Panc1 (cell line): ENCODE measurements around the gene SOX5. TPM values are rescaled to one million over a fixed set of nuclear protein-coding genes. Genes with fewer than 3 reads are reported as not detected.

Experiments
- ATAC-seq: fragments of 200-7000 bp; cut with Tn5 transposase; 2 replicates; pipeline ENCODE4 v1.9.1; 2020; ENCODE audit warnings: mild to moderate bottlenecking, moderate library complexity
- BruUV-seq: library from RNA; stranded (reverse); fragments of 400-500 nt; replicated peaks from 2 replicates; lab custom pipeline; 2021; lab: Mats Ljungman, UMichigan
- CTCF ChIA-PET: fragments of 300-600 bp; sonication (Branson Sonifier 250); formaldehyde crosslinking; loops from one replicate; lab custom pipeline; 2022; ENCODE audit warnings: antibody characterized with exemption; lab: Charles Lee
- POLR2A ChIA-PET: fragments of 300-600 bp; sonication (Branson Sonifier 250); formaldehyde crosslinking; loops from one replicate; lab custom pipeline; 2022; ENCODE audit warnings: antibody characterized with exemption; lab: Charles Lee
- DNase-seq: peaks from one replicate; pipeline ENCODE4 v3.0.0-alpha.2; 2010; ENCODE audit warnings: low read depth, low spot score
- H3K27ac ChIP-seq: 2 replicates; pipeline ENCODE4 v1.5.1; 2011; ENCODE audit warnings: mild to moderate bottlenecking, low read length, inconsistent platforms
- H3K27me3 ChIP-seq: fragments of 200-500 bp; sonication (Bioruptor generic); 2 replicates; pipeline ENCODE4 v1.6.0; 2014; ENCODE audit warnings: low read length, inconsistent platforms; ENCODE audit not compliant: control insufficient read depth, insufficient read depth
- H3K36me3 ChIP-seq: fragments of 200-500 bp; sonication (Bioruptor generic); 2 replicates; pipeline ENCODE4 v1.5.1; 2014; ENCODE audit warnings: inconsistent platforms, mild to moderate bottlenecking, low read length, moderate library complexity; ENCODE audit not compliant: control insufficient read depth, insufficient read depth
- H3K4me1 ChIP-seq: 2 replicates; pipeline ENCODE4 v1.5.1; 2011; ENCODE audit warnings: inconsistent platforms, mild to moderate bottlenecking, low read length, moderate library complexity; ENCODE audit not compliant: control insufficient read depth, insufficient read depth
- H3K4me3 ChIP-seq, 2 experiments: 2 replicates each; pipeline ENCODE4 v1.5.1; 2011 to 2012; ENCODE audit warnings: low read depth in 2 of 2, low read length in 2 of 2, mild to moderate bottlenecking in 2 of 2, inconsistent platforms in 1 of 2, moderate library complexity in 1 of 2
- H3K9me3 ChIP-seq: fragments of 200-500 bp; sonication (Bioruptor generic); 2 replicates; pipeline ENCODE4 v1.5.1; 2014; ENCODE audit warnings: low read depth, mild to moderate bottlenecking, inconsistent platforms, low read length, moderate library complexity; ENCODE audit not compliant: control insufficient read depth, insufficient read depth
- CTCF ChIP-seq: fragments of 450-650 bp; IDR thresholded peaks from 2 replicates; pipeline ENCODE4 v1.5.1; 2017; ENCODE audit warnings: mild to moderate bottlenecking
- POLR2AphosphoS5 ChIP-seq: IDR thresholded peaks from 2 replicates; pipeline ENCODE4 v1.6.1; 2012; ENCODE audit warnings: mild to moderate bottlenecking, low read depth, low read length, moderate library complexity
- SIN3A ChIP-seq: IDR thresholded peaks from 2 replicates; pipeline ENCODE4 v1.6.1; 2012; ENCODE audit warnings: low read depth, mild to moderate bottlenecking, low read length, moderate library complexity, borderline replicate concordance; ENCODE audit not compliant: insufficient read depth
- TCF7L2 ChIP-seq: IDR thresholded peaks from 2 replicates; pipeline ENCODE4 v1.6.1; 2011; ENCODE audit warnings: mild to moderate bottlenecking, low read depth, low read length, inconsistent platforms
- in situ Hi-C: cut with HindIII; loops from 2 replicates; pipeline ENCODE4 v1.10.0; 2016; ENCODE audit warnings: low sequenced_read_pairs, low pct_unique_long_range_greater_than_20kb
- intact Hi-C: fragments of 100-400 bp; cut with micrococcal nuclease; formaldehyde crosslinking; loops from one replicate; pipeline ENCODE4 v1.10.0; 2022; ENCODE audit not compliant: unreplicated experiment
- total RNA-seq: library from RNA; stranded (reverse); gene quantifications from one replicate; pipeline ENCODE4 v1.2.1, GENCODE V29; 2021; ENCODE audit not compliant: unreplicated experiment
- TF ChIP-seq, protein P1 (sequence below), 2 experiments: IDR thresholded peaks; 2 replicates each; pipeline ENCODE4 v1.6.1; 2011 to 2012; ENCODE audit warnings: low read depth in 2 of 2, control low read depth in 1 of 2, low read length in 1 of 2, mild to moderate bottlenecking in 1 of 2, moderate library complexity in 1 of 2; ENCODE audit not compliant: insufficient read depth in 1 of 2

The SOX5 gene
- total RNA-seq, 1 experiment from 2014 or later, result 0.23 TPM

GRCh38 chr12:23550753-23551152, 398.7 kb downstream of the SOX5 start:
- DNase-seq (no peak), ATAC-seq (no peak)
- BruUV-seq, result no TSS peak
- Histone ChIP-seq H3K27ac (no peak overlapping the region), H3K9me3 (no peaks in the 10 kb centered on the region), H3K4me1 (no peaks in the 10 kb centered on the region), H3K4me3 (no peak overlapping the region), H3K36me3 (no peaks in the 10 kb centered on the region), H3K27me3 (no peaks in the 10 kb centered on the region)
- ChIA-PET CTCF (no interaction called here), POLR2A (no interaction called here)
- TF ChIP-seq, protein P1, sequence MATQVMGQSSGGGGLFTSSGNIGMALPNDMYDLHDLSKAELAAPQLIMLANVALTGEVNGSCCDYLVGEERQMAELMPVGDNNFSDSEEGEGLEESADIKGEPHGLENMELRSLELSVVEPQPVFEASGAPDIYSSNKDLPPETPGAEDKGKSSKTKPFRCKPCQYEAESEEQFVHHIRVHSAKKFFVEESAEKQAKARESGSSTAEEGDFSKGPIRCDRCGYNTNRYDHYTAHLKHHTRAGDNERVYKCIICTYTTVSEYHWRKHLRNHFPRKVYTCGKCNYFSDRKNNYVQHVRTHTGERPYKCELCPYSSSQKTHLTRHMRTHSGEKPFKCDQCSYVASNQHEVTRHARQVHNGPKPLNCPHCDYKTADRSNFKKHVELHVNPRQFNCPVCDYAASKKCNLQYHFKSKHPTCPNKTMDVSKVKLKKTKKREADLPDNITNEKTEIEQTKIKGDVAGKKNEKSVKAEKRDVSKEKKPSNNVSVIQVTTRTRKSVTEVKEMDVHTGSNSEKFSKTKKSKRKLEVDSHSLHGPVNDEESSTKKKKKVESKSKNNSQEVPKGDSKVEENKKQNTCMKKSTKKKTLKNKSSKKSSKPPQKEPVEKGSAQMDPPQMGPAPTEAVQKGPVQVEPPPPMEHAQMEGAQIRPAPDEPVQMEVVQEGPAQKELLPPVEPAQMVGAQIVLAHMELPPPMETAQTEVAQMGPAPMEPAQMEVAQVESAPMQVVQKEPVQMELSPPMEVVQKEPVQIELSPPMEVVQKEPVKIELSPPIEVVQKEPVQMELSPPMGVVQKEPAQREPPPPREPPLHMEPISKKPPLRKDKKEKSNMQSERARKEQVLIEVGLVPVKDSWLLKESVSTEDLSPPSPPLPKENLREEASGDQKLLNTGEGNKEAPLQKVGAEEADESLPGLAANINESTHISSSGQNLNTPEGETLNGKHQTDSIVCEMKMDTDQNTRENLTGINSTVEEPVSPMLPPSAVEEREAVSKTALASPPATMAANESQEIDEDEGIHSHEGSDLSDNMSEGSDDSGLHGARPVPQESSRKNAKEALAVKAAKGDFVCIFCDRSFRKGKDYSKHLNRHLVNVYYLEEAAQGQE (IDR thresholded peaks at IDR 0.05; ENCODE audit: insufficient read depth in 1 of 2, low read depth in 2 of 2, low read length in 1 of 2), result no peak
- intact Hi-C loops, result no loop called here
- in situ Hi-C loops, result no loop called here

DNA sequence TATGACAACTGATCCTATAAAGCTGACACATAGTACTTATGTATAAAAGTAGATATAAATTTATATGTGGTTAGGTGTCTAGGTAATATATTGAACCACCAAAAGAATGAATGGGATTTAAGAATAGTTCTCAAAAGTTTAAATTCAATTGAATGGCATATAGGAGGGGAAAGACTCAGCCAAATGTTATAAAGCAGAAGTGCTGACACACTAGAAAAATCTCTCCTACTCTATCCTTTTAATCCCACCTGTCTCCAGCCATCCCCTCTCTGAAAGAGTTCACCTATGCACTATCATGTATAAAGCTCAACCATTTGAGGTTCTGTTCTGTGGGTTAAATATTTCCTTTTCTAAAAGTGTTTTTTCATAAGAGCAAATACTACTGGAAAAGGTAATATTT, 400.7 kb downstream of the SOX5 start:
- H3K36me3 ChIP-seq, result no peaks in the 10 kb centered on the region
- no peak for DNase-seq
- no peaks in the 10 kb centered on the region for H3K4me1 ChIP-seq
- ChIA-PET CTCF (no interaction called here), POLR2A (no interaction called here)
- H3K9me3 ChIP-seq, result no peaks in the 10 kb centered on the region
- TF ChIP-seq CTCF, result no peak
- TF ChIP-seq POLR2AphosphoS5, result no peak
- TF ChIP-seq, protein P1 (IDR thresholded peaks at IDR 0.05; ENCODE audit: insufficient read depth in 1 of 2, low read depth in 2 of 2, low read length in 1 of 2), result no peak
- no peak for TF ChIP-seq TCF7L2
- no peak for TF ChIP-seq SIN3A
- ATAC-seq, result no peak
- in situ Hi-C loops (no loop called here), intact Hi-C loops (no loop called here)
- no TSS peak for BruUV-seq
- no peak overlapping the region for H3K4me3 ChIP-seq
- H3K27ac ChIP-seq, result no peak overlapping the region
- H3K27me3 ChIP-seq, result no peaks in the 10 kb centered on the region
